Esophagus squamous epithelium (tissue), 5 donors: Measurements from ENCODE around the gene RNF213. TPM values are rescaled to one million over a fixed set of nuclear protein-coding genes. Genes with fewer than 3 reads are reported as not detected.

Experiments
- DNase-seq: peaks from one replicate; lab custom pipeline; 2025; lab: John Stamatoyannopoulos, UW
- H3K27ac ChIP-seq, 4 donors: fragments of 200-600 bp; sonication (generic); one replicate each; pipeline ENCODE4 v1.5.1; 2016 to 2019; ENCODE audit warnings: mild to moderate bottlenecking in 1 of 4
- H3K27me3 ChIP-seq, 4 donors: fragments of 200-600 bp; sonication (generic); 1 replicate in 3 of 4; 2 replicates in 1 of 4; pipeline versions ENCODE4 v1.5.1 to v1.6.0; 2017 to 2021; ENCODE audit warnings: antibody characterized with exemption in 1 of 4
- H3K36me3 ChIP-seq, 3 donors: fragments of 200-600 bp; sonication (generic); one replicate each; pipeline ENCODE4 v1.5.1; 2016 to 2019
- H3K4me1 ChIP-seq, 3 donors: fragments of 200-600 bp; sonication (generic); one replicate each; pipeline ENCODE4 v1.5.1; 2017 to 2019
- H3K4me3 ChIP-seq, 4 donors: fragments of 200-600 bp; sonication (generic); 1 replicate in 3 of 4; 2 replicates in 1 of 4; pipeline ENCODE4 v1.5.1; 2016 to 2019; ENCODE audit warnings: mild to moderate bottlenecking in 2 of 4, moderate library complexity in 1 of 4
- H3K9me3 ChIP-seq, 3 donors: fragments of 200-600 bp; sonication (generic); one replicate each; pipeline ENCODE4 v1.5.1; 2016 to 2019
- CTCF ChIP-seq, 6 experiments: fragments of 450-650 bp in 4 of 6; fragments of 200-600 bp in 2 of 6; sonication (generic) in 2 of 6; IDR thresholded peaks; one replicate each; pipeline ENCODE4 v1.5.1; 2016 to 2019; ENCODE audit warnings: antibody characterized with exemption in 6 of 6, mild to moderate bottlenecking in 4 of 6, moderate library complexity in 4 of 6
- POLR2A ChIP-seq, 4 donors: fragments of 450-650 bp; IDR thresholded peaks; one replicate each; pipeline ENCODE4 v1.6.1; 2017; ENCODE audit warnings: antibody characterized with exemption in 4 of 4, mild to moderate bottlenecking in 4 of 4, moderate library complexity in 3 of 4
- WGBS, 2 donors: methylation state at CpG; one replicate each; pipeline ENCODE4 v1.1.5; 2018; 5-methylcytosine and 5-hydroxymethylcytosine counted together
- intact Hi-C: fragments of 100-400 bp; cut with DNase I; formaldehyde crosslinking; loops from one replicate; pipeline ENCODE4 v1.15.0; 2022
- total RNA-seq, 4 donors: library from RNA; depleted of rRNA; stranded (reverse); fragments of >200 nt; gene quantifications; one replicate each; pipeline ENCODE4 v1.1.0, GENCODE V29; 2016
- donor health status: DM: yes; HTN: yes; CAD: no.

The RNF213 gene
- total RNA-seq, 4 donors from 2014 or later: 56.1 to 67.9 (median 60.9) TPM

GRCh38 chr17:80442764-80443163, 182.1 kb downstream of the RNF213 start:
- peaks cover 0 to 16% (median 0%) of the 10 kb centered on the region in 4 donors for H3K27me3 ChIP-seq
- H3K9me3 ChIP-seq: no peaks in the 10 kb centered on the region
- H3K36me3 ChIP-seq: no peaks in the 10 kb centered on the region
- H3K27ac ChIP-seq: no peak overlapping the region
- WGBS, 2 donors: 86 to 95% methylated on average over 3 to 4 of the region's 4 CpGs
- no peak for DNase-seq
- TF ChIP-seq POLR2A (IDR thresholded peaks at IDR 0.05) (no peak), CTCF (IDR thresholded peaks at IDR 0.05) (no peak)
- no peaks in the 10 kb centered on the region for H3K4me1 ChIP-seq
- no peak overlapping the region for H3K4me3 ChIP-seq
- intact Hi-C loops: no loop called here

GRCh38 chr17:80443498-80443897, 182.8 kb downstream of the RNF213 start:
- Histone ChIP-seq H3K4me1 (no peaks in the 10 kb centered on the region), H3K4me3 (no peak overlapping the region), H3K27ac (no peak overlapping the region), H3K9me3 (no peaks in the 10 kb centered on the region), H3K27me3 (peaks cover 0 to 16% (median 0%) of the 10 kb centered on the region in 4 donors), H3K36me3 (no peaks in the 10 kb centered on the region)
- no peak for TF ChIP-seq CTCF (IDR thresholded peaks at IDR 0.05)
- TF ChIP-seq POLR2A (IDR thresholded peaks at IDR 0.05): no peak
- no CpG with 5 or more reads among the region's 12 CpGs for WGBS, 2 donors
- intact Hi-C loops: no loop called here
- DNase-seq: no peak

GRCh38 chr17:80443916-80444643, 183.4 kb downstream of the RNF213 start:
- no peak overlapping the region for H3K4me3 ChIP-seq
- no peaks in the 10 kb centered on the region for H3K36me3 ChIP-seq
- H3K27ac ChIP-seq: no peak overlapping the region
- H3K9me3 ChIP-seq: no peaks in the 10 kb centered on the region
- intact Hi-C loops: no loop called here
- no peak for DNase-seq
- no peak for TF ChIP-seq POLR2A (IDR thresholded peaks at IDR 0.05)
- TF ChIP-seq CTCF (IDR thresholded peaks at IDR 0.05): no peak
- no peaks in the 10 kb centered on the region for H3K4me1 ChIP-seq
- 39 to 66% methylated on average over 4 of the region's 31 CpGs for whole genome bisulfite sequencing, 2 donors
- H3K27me3 ChIP-seq: peaks cover 0 to 16% (median 0%) of the 10 kb centered on the region in 4 donors

- TF ChIP-seq CTCF (IDR thresholded peaks at IDR 0.05) (no peak), POLR2A (IDR thresholded peaks at IDR 0.05) (no peak)
- peaks cover 0 to 16% (median 0%) of the 10 kb centered on the region in 4 donors for H3K27me3 ChIP-seq
- no peak overlapping the region for H3K27ac ChIP-seq
- H3K36me3 ChIP-seq: no peaks in the 10 kb centered on the region
- DNase-seq: no peak
- no peaks in the 10 kb centered on the region for H3K4me1 ChIP-seq
- no peak overlapping the region for H3K4me3 ChIP-seq
- no peaks in the 10 kb centered on the region for H3K9me3 ChIP-seq
- 83% methylated on average over 2 of the region's 6 CpGs; no CpG with 5 or more reads in 1 of the 2 donors for WGBS, 2 donors
- intact Hi-C loops: no loop called here
Observed at GRCh38 chr17:80444644-80444979, 184.0 kb downstream of the RNF213 start.

GRCh38 chr17:80445007-80445725, 184.5 kb downstream of the RNF213 start:
- no peak overlapping the region for H3K4me3 ChIP-seq
- intact Hi-C loops: no loop called here
- H3K36me3 ChIP-seq: no peaks in the 10 kb centered on the region
- TF ChIP-seq CTCF (IDR thresholded peaks at IDR 0.05): no peak
- TF ChIP-seq POLR2A (IDR thresholded peaks at IDR 0.05): no peak
- WGBS, 2 donors: no CpG with 5 or more reads among the region's 26 CpGs
- H3K4me1 ChIP-seq: peaks cover 0 to 3% (median 0%) of the 10 kb centered on the region in 3 donors
- H3K27ac ChIP-seq: no peak overlapping the region
- H3K27me3 ChIP-seq: peaks cover 0 to 16% (median 0%) of the 10 kb centered on the region in 4 donors
- H3K9me3 ChIP-seq: no peaks in the 10 kb centered on the region
- no peak for DNase-seq
